ACHN (cell line): ENCODE data around the gene ITGA6.
A peak's percentile ranks its signal among the peaks of the same experiment; 100 is the strongest.

Source experiments
- DNase-seq: peaks from one replicate; pipeline ENCODE4 v3.0.0-alpha.2; 2015
- in situ Hi-C: cut with HindIII; loops from 2 replicates; pipeline ENCODE4 v1.10.0; 2017; ENCODE audit warnings: low sequenced_read_pairs, low pct_ligation_motif_present, low pct_unique_long_range_greater_than_20kb

Gene ITGA6

GRCh38 chr2:172436889-172437288 is 9.5 kb downstream of the ITGA6 start:
- in situ Hi-C loops, result no loop called here
- DNase-seq, result no peak

DNA sequence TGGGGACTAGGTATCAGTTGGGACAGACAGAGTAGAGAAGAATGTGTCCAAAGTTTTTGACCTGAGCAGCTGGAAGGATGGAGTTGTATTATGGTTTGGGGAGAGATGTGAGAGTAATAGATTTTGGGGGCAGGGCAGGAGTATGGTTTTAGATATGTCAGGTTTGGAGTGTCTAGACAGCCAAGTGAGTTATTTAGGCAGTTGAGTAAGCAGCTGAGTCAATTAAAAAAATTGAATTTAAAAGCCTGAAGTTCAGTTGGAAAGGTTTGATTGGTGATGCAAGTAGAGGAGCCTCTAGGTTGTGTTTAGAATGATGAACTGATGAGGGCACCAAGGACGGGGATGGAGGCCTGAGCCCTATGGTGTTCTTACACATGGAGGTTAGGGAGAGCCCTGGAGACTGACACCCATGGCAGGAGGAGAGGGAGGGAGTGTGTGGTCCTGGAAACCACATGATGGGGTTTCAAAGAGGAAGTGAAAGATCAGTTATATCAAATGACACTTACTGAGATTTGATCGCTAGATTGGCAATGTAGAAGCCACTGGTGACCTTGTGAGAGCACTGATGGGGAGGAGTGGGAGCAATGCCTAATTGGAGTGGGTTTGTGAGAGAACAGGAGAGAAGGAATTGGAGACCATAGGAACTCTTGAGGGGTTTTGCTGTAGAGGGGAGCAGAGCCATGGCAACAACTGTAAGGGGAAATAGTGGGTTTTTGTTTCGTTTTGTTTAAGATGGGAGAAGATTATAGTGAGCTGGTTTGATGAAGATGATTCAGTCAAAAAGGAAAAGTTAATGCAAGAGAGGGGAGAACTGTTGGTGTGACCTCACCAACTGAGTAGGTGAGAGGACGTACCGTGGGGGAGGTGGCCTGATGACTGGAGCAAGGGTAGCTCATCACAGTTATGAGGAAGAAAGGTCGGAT is 10.3 kb downstream of the ITGA6 start:
- in situ Hi-C loops, result no loop called here
- no peak for DNase-seq

- peak; percentile 40 for DNase-seq
- in situ Hi-C loops, result no loop called here
Observed at GRCh38 chr2:172438741-172439508, 11.5 kb downstream of the ITGA6 start.

- no peak for DNase-seq
- in situ Hi-C loops, result no loop called here
Observed at GRCh38 chr2:172439509-172439860, 12.1 kb downstream of the ITGA6 start.

DNA sequence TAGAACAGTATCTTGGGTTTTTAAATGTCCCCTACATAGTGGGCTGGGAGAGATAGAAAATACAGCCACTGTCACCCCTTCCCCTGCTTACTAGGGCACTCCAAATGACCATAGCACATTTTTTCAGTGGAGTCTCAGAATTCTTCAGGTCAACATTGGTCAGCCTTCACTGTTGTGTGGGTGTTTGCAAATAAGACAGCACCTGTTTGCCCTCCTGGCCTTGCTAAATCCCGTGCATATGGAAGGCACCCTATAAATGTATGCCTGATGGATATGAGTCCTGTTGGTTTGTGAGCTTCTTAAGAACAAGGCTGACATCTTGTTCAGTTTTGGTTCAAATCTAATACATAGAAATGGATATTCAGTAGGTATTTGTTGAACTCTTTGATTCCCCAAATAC is 12.5 kb downstream of the ITGA6 start:
- DNase-seq, result no peak
- in situ Hi-C loops, result no loop called here

- DNase-seq, result peak; percentile 80
- in situ Hi-C loops, result no loop called here
Observed at GRCh38 chr2:172440795-172441194, 13.4 kb downstream of the ITGA6 start.

DNA sequence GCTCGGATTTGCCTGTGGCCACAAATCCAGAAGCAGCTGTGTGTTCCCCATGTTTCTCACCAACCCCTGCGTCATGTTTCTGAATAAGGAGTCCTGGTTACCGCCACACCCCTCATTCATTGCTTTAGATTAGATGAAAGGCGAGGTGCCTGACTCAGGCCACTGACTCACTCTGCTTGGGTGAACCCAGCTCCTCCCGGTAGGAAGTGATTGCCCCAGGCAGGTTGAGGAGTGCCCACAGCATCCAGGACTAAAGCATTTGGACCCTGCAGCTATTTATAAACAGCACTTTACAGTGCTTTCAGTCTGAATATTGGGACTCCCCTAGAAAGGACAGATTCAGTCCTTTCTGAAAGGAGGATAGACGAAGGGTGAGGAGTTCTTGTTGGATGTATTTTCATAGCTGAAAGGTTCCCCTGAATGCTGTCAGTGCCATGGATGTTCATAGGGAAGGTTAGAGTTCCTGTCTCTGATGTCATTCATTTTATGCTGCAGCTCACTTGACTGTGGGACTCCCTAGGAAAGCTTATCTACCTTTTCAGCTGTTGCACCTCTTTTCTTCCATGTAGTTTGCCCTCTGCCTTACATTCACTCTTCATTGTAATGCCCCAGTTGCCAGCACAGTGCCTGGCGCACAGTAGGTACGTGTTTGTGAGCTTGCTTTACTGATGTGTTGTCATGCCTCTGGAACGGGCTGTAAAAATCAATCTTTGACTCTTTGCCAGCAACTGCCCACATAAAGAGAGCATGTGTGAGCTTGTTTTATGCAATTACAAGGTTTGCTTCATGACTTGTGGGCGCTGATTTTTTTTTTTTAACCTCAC is 14.9 kb downstream of the ITGA6 start:
- peak; percentile 94 for DNase-seq
- in situ Hi-C loops, result no loop called here

- DNase-seq, result no peak
- in situ Hi-C loops, result no loop called here
Observed at GRCh38 chr2:172445851-172446250, 18.5 kb downstream of the ITGA6 start.

- in situ Hi-C loops, result no loop called here
- DNase-seq, result no peak
Observed at GRCh38 chr2:172446474-172447063, 19.2 kb downstream of the ITGA6 start.

GRCh38 chr2:172447811-172448493 is 20.6 kb downstream of the ITGA6 start:
- DNase-seq, result no peak
- in situ Hi-C loops, result no loop called here

GRCh38 chr2:172448544-172449267 is 21.3 kb downstream of the ITGA6 start:
- in situ Hi-C loops, result no loop called here

DNA sequence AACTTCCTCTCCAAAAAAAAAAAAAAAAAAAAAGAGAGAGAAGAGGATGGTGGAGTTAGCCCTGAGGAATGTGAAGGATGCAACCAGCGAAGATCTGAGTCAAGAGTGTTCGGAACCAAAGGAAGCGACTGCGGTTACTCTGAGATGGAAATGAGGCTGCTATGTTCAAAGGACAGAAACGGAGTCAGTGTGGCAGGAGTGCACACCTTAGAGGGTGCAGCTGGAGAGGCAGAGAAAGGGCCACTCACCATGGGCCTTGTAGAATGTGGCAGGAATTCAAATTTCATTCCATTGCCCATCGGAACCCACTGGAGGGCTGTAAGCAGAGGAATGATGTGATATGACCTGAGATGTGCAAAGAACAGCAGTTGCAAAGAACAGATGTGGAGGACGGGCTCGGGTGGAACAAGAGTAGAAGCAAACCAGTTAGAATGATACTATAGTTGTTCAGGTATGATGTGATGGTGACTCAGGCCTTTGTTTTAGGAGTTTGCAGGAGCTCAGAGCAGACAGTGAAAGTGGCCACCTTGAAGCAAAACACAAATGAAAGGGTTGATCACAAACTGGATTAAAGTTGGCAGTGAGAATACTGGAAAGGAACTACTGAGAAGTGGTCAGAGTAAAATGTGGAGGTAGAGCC is 22.6 kb downstream of the ITGA6 start:
- DNase-seq, result peak; percentile 39
- in situ Hi-C loops, result no loop called here

More at GRCh38 chr2:172448544-172449267, 21.3 kb downstream of the ITGA6 start:
- no peak for DNase-seq

DNA sequence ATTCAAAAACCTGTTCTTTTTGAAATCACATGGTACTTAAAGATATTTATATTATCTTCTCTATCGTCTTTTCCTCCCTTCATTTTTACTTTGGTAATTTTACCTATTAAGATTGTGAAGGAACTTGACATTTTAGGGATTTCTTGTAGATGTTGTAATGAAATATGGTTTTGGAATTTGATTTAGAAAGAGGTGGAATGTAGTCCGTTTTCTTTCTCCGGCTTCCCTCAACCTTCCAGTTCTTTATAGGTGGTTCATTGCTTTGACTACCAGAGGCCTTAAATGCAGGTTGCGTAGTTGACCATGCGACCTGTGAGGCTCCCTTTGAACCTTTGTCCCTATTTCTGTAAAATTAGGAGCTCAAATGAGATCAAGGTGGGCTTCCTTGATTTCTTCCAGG is 24.5 kb downstream of the ITGA6 start:
- DNase-seq, result no peak
- in situ Hi-C loops, result no loop called here

- in situ Hi-C loops, result no loop called here
Observed at GRCh38 chr2:172452845-172453244, 25.5 kb downstream of the ITGA6 start.

GRCh38 chr2:172454404-172455120 is 27.2 kb downstream of the ITGA6 start:
- in situ Hi-C loops, result no loop called here
- DNase-seq, result no peak

More at GRCh38 chr2:172452845-172453244, 25.5 kb downstream of the ITGA6 start:
- DNase-seq, result no peak

DNA sequence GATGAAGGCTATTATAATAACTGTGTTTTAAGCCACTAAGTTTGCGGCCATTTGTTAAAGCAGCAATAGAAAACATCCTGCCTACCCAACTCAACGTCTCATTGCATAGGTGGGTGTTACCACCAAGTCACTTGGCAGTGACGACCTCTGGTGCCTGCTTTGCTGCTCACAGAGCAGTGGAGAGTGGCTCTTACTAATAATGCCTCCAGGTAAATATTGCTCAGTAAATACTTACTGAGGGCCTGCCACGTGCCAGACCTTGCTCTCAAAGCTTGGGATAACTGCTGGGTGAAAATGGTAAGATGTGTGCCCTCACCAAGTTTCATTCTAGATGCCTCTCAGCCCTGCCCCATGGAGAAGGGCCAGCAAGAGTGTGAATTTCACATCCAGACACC is 27.7 kb downstream of the ITGA6 start:
- in situ Hi-C loops, result no loop called here
- DNase-seq, result no peak
